PFSK-1 (cell line): ENCODE data around the gene ZNF619.

Experiments
- FOXP2 ChIP-seq: optimal IDR thresholded peaks from 2 replicates; pipeline ENCODE3; 2011; ENCODE audit warnings: borderline replicate concordance, control low read depth, inconsistent platforms; ENCODE audit not compliant: insufficient read depth; ENCODE audit errors: extremely low read length, extremely low read depth
- POLR2AphosphoS5 ChIP-seq: IDR thresholded peaks from 2 replicates; pipeline ENCODE4 v1.6.1; 2012; ENCODE audit warnings: low read depth, mild to moderate bottlenecking, control low read depth, low read length, moderate library complexity
- TAF1 ChIP-seq: IDR thresholded peaks from 2 replicates; pipeline ENCODE4 v1.6.1; 2012; ENCODE audit warnings: low read length, control low read depth, borderline replicate concordance; ENCODE audit not compliant: insufficient read depth
- TF ChIP-seq, protein P1 (sequence below), 2 experiments: IDR thresholded peaks; 2 replicates each; pipeline versions ENCODE4 v1.6.1 to v1.8.0; 2011 to 2012; ENCODE audit warnings: low read depth in 2 of 2, low read length in 2 of 2, control low read depth in 1 of 2, inconsistent platforms in 1 of 2, mild to moderate bottlenecking in 1 of 2, moderate library complexity in 1 of 2; ENCODE audit not compliant: insufficient read depth in 1 of 2

DNA sequence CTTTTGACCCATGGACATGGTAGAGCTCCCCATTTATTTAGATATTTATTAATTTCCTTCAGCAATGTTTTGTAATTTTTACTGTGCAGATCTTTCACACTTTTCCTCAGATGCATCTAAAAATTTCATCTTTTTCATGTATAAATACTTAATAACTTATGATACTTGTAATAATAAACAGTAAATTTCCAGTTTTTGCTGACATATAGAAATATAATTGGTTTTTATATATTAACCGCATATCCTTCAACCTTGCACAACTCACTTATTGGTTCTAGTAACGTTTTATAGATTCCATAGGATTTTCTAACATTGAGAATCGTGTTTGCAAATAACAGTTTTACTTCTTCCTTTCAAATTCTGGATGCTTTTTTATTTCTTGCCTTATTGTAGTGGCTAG, 44.3 kb downstream of the ZNF619 start:
- TF ChIP-seq TAF1 (no peak), POLR2AphosphoS5 (no peak), FOXP2 (no peak)
- TF ChIP-seq, protein P1, sequence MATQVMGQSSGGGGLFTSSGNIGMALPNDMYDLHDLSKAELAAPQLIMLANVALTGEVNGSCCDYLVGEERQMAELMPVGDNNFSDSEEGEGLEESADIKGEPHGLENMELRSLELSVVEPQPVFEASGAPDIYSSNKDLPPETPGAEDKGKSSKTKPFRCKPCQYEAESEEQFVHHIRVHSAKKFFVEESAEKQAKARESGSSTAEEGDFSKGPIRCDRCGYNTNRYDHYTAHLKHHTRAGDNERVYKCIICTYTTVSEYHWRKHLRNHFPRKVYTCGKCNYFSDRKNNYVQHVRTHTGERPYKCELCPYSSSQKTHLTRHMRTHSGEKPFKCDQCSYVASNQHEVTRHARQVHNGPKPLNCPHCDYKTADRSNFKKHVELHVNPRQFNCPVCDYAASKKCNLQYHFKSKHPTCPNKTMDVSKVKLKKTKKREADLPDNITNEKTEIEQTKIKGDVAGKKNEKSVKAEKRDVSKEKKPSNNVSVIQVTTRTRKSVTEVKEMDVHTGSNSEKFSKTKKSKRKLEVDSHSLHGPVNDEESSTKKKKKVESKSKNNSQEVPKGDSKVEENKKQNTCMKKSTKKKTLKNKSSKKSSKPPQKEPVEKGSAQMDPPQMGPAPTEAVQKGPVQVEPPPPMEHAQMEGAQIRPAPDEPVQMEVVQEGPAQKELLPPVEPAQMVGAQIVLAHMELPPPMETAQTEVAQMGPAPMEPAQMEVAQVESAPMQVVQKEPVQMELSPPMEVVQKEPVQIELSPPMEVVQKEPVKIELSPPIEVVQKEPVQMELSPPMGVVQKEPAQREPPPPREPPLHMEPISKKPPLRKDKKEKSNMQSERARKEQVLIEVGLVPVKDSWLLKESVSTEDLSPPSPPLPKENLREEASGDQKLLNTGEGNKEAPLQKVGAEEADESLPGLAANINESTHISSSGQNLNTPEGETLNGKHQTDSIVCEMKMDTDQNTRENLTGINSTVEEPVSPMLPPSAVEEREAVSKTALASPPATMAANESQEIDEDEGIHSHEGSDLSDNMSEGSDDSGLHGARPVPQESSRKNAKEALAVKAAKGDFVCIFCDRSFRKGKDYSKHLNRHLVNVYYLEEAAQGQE (IDR thresholded peaks at IDR 0.05; ENCODE audit: insufficient read depth in 1 of 2, low read depth in 2 of 2, low read length in 2 of 2): no peak
